ENCODE measurements around the gene GRAMD1A.

Gene GRAMD1A

GRCh38 chr19:35066691-35067563 is 66.8 kb downstream of the GRAMD1A start:
- Histone ChIP-seq H3K4me3 (ENCODE audit: low read length) (no peak overlapping the region), H3K27me3 (ENCODE audit: control insufficient read depth, insufficient read depth, low read length) (peaks cover 11% of the 10 kb centered on the region), H3K9ac (ENCODE audit: low read length) (no peak overlapping the region), H3K27ac (ENCODE audit: low read length) (no peak overlapping the region), H3K4me1 (ENCODE audit: control insufficient read depth, low read depth, low read length) (peaks cover 18% of the 10 kb centered on the region), H3K9me3 (ENCODE audit: control insufficient read depth, low read depth, low read length) (no peaks in the 10 kb centered on the region), H3K36me3 (ENCODE audit: control insufficient read depth, low read depth, low read length) (no peaks in the 10 kb centered on the region)

DNA sequence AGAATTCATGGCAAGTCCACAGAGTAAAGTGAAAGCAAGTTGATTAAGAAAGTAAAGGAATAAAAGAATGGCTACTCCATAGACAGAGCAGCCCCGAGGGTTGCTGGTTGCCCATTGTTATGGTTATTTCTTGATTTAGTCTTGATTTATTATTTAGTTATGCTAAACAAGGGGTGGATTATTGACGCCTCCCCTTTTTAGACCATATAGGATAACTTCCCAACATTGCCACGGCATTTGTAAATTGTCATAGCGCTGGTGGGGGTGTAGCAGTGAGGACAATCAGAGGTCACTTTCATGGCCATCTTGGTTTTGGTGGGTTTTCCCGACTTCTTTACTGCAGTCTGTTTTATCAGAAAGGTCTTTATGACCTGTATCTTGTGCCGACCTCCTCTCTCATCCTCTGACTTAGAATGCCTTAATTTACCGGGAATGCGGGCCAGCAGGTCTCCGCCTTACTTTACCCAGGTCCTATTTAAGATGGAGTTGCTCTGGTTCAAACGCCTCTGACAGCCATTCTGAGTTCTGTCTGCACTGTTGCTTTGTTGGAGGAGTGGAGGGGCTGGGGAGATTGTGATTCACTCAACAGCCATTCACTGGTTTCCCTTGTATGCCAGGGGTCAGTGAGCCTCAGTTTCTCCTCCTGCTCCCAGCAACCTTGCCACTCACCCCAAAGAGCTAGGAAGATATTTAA is 69.0 kb downstream of the GRAMD1A start:
- H3K9me3 ChIP-seq (ENCODE audit: control insufficient read depth, low read depth, low read length) = no peaks in the 10 kb centered on the region
- H3K27me3 ChIP-seq (ENCODE audit: control insufficient read depth, insufficient read depth, low read length) = no peaks in the 10 kb centered on the region
- H3K27ac ChIP-seq (ENCODE audit: low read length) = peak overlapping the region; percentile 85
- H3K36me3 ChIP-seq (ENCODE audit: control insufficient read depth, low read depth, low read length) = no peaks in the 10 kb centered on the region
- peak overlapping the region; percentile 62 for H3K9ac ChIP-seq (ENCODE audit: low read length)
- H3K4me3 ChIP-seq (ENCODE audit: low read length) = peak overlapping the region; percentile 41
- H3K4me1 ChIP-seq (ENCODE audit: control insufficient read depth, low read depth, low read length) = peaks cover 18% of the 10 kb centered on the region

DNA sequence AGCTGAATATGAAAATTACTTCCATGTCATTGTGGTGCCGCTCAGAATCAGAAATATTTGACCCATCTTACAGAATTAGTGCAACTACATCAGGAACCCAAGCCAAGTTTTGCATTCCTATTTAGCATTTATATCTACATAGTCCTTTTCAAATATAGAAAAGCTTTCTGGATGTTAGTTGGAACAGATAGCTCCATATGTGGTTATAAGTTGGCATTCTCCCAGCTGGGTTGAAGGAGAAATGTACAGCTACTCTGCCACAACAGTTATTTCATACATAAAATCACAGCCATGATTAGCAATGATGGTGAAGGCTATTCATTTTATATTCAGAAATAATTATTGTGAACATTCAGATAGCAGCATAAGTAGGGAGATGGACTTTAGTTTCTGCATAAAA is 69.6 kb downstream of the GRAMD1A start:
- no peak overlapping the region for H3K9ac ChIP-seq (ENCODE audit: low read length)
- no peaks in the 10 kb centered on the region for H3K9me3 ChIP-seq (ENCODE audit: control insufficient read depth, low read depth, low read length)
- no peaks in the 10 kb centered on the region for H3K27me3 ChIP-seq (ENCODE audit: control insufficient read depth, insufficient read depth, low read length)
- H3K4me3 ChIP-seq (ENCODE audit: low read length) = no peak overlapping the region
- H3K4me1 ChIP-seq (ENCODE audit: control insufficient read depth, low read depth, low read length) = peaks cover 18% of the 10 kb centered on the region
- H3K27ac ChIP-seq (ENCODE audit: low read length) = no peak overlapping the region
- H3K36me3 ChIP-seq (ENCODE audit: control insufficient read depth, low read depth, low read length) = no peaks in the 10 kb centered on the region

DNA sequence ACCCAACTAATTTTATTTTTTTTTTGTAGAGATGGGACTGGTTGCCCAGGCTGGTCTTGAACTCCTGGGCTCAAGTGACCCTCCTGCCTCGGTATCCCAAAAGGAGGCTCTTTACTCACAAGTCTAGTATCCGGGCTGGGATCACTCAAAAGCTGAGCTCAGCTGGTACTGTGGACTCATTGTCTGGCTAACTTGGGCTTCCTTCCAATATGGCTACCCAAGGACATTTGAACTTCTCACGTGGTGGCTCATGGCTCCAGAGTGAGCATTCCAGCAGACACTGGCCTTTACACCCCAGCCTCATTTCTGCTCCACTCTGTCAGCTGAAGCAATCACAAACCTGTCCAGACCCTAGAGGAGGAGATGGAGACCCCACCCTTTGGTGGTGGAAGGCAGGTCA is 70.3 kb downstream of the GRAMD1A start:
- Histone ChIP-seq H3K4me1 (ENCODE audit: control insufficient read depth, low read depth, low read length) (peaks cover 18% of the 10 kb centered on the region), H3K36me3 (ENCODE audit: control insufficient read depth, low read depth, low read length) (no peaks in the 10 kb centered on the region), H3K27me3 (ENCODE audit: control insufficient read depth, insufficient read depth, low read length) (no peaks in the 10 kb centered on the region), H3K27ac (ENCODE audit: low read length) (no peak overlapping the region), H3K4me3 (ENCODE audit: low read length) (no peak overlapping the region), H3K9ac (ENCODE audit: low read length) (no peak overlapping the region), H3K9me3 (ENCODE audit: control insufficient read depth, low read depth, low read length) (no peaks in the 10 kb centered on the region)

- Histone ChIP-seq H3K4me3 (ENCODE audit: low read length) (no peak overlapping the region), H3K9ac (ENCODE audit: low read length) (no peak overlapping the region), H3K4me1 (ENCODE audit: control insufficient read depth, low read depth, low read length) (peaks cover 12% of the 10 kb centered on the region), H3K27me3 (ENCODE audit: control insufficient read depth, insufficient read depth, low read length) (no peaks in the 10 kb centered on the region), H3K9me3 (ENCODE audit: control insufficient read depth, low read depth, low read length) (no peaks in the 10 kb centered on the region), H3K27ac (ENCODE audit: low read length) (no peak overlapping the region), H3K36me3 (ENCODE audit: control insufficient read depth, low read depth, low read length) (no peaks in the 10 kb centered on the region)
Observed at GRCh38 chr19:35073516-35073915, 73.4 kb downstream of the GRAMD1A start.

- Histone ChIP-seq H3K27ac (ENCODE audit: low read length) (no peak overlapping the region), H3K9ac (ENCODE audit: low read length) (no peak overlapping the region), H3K4me3 (ENCODE audit: low read length) (no peak overlapping the region), H3K9me3 (ENCODE audit: control insufficient read depth, low read depth, low read length) (no peaks in the 10 kb centered on the region), H3K36me3 (ENCODE audit: control insufficient read depth, low read depth, low read length) (no peaks in the 10 kb centered on the region), H3K4me1 (ENCODE audit: control insufficient read depth, low read depth, low read length) (peaks cover 8% of the 10 kb centered on the region), H3K27me3 (ENCODE audit: control insufficient read depth, insufficient read depth, low read length) (no peaks in the 10 kb centered on the region)
Observed at GRCh38 chr19:35073941-35074340, 73.8 kb downstream of the GRAMD1A start.

DNA sequence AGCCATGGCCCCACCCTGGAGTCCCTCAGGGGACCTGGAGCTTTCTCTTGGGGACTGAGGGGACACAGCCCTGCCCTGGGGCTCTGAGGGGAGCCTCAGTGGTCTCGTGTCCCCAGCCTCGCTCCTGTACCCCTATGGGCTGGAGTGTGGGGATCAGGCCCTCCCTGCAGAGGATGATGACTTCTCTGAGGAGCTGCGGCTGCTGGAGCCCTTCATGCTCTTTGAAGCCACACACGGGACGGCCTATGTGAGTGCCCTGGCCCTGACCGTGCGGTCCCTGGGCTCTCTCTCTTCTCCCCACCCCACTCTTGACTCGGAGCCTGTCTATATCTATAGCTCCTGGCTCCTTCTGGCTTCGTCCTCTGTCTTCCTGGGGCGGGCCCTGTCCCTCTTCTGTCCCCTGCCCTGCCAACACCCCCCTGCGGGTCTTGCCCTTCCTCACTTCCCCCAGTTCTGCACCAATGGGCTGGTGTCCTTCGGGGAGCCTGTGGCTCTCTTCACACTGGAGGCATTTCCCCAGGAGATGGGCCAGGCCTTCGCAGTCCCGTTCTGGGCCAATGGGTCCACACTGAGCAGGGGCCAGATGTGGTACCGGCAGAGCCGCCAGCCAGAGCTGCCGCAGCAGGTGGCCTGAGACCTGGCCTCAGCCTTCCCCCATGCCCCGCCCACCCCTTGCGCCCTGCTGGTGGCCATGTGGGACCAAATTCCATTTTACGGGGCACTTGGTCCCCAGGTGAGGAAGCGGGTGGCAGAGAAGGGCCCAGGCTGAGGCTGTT is 74.5 kb downstream of the GRAMD1A start:
- Histone ChIP-seq H3K36me3 (ENCODE audit: control insufficient read depth, low read depth, low read length) (no peaks in the 10 kb centered on the region), H3K4me3 (ENCODE audit: low read length) (no peak overlapping the region)

DNA sequence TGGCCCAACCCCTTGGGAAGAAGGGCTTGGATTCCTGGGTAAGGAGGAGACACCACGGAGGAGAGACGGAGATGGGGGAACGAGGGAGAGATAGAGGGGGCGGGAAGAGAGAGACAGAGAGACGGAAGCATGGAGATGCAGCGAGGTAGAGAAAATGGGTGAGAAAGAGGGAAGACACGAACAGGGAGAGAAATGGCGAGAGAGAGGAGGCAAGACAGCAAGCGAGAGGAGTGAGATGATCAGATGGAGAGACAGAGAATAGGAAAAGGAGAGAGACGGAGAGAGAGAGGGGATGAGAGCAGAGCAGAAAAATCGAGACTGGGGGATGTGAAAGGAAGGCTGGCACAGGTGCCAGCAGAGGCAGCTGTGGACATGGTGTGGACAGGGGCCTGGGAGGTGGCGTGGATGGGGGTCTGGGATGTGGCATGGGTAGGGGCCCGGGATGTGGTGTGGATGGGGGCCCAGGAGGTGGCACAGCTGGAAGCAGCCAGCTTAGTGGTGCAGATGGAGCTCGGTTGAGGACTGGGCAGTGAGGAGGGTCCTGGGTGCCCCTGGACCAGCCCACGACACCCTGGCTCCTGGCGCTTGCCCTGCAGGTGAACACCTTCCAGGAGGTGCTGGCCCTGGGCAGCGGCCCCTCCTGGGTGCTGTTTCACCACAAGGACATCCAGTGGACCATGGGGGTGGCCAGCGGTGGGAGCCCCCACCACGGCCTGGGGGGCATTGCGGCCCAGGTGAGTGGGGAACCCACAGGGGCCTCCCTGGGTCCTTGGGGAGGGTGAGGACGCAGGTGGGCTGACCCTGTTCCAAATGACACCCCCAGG is 75.3 kb downstream of the GRAMD1A start:
- Histone ChIP-seq H3K27ac (ENCODE audit: low read length) (no peak overlapping the region), H3K27me3 (ENCODE audit: control insufficient read depth, insufficient read depth, low read length) (no peaks in the 10 kb centered on the region), H3K9ac (ENCODE audit: low read length) (no peak overlapping the region)

More for the DNA sequence above, 74.5 kb downstream of the GRAMD1A start:
- Histone ChIP-seq H3K9me3 (ENCODE audit: control insufficient read depth, low read depth, low read length) (no peaks in the 10 kb centered on the region), H3K4me1 (ENCODE audit: control insufficient read depth, low read depth, low read length) (peaks cover under 1% of the 10 kb centered on the region), H3K27ac (ENCODE audit: low read length) (no peak overlapping the region), H3K27me3 (ENCODE audit: control insufficient read depth, insufficient read depth, low read length) (no peaks in the 10 kb centered on the region), H3K9ac (ENCODE audit: low read length) (no peak overlapping the region)

DNA sequence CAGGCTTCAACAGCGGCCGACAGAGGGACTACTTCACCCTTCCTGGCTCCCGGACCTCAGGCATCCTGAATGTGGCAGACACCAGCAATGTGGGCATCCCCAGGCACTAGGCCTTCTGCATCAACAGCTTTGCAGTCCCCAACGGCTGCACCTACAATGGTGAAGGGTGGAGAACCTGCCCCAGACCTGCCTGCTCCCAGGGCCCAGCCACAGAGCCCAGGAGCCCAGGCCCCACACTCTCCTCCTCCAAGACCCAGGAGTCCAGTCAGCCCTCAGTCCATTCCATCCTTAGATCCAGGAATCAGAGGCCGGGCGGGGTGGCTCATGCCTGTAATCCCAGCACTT is 75.9 kb downstream of the GRAMD1A start:
- Histone ChIP-seq H3K9ac (ENCODE audit: low read length) (no peak overlapping the region), H3K9me3 (ENCODE audit: control insufficient read depth, low read depth, low read length) (no peaks in the 10 kb centered on the region), H3K27me3 (ENCODE audit: control insufficient read depth, insufficient read depth, low read length) (no peaks in the 10 kb centered on the region), H3K4me1 (ENCODE audit: control insufficient read depth, low read depth, low read length) (no peaks in the 10 kb centered on the region), H3K27ac (ENCODE audit: low read length) (no peak overlapping the region), H3K4me3 (ENCODE audit: low read length) (no peak overlapping the region), H3K36me3 (ENCODE audit: control insufficient read depth, low read depth, low read length) (no peaks in the 10 kb centered on the region)

More for the DNA sequence above, 75.3 kb downstream of the GRAMD1A start:
- Histone ChIP-seq H3K4me1 (ENCODE audit: control insufficient read depth, low read depth, low read length) (no peaks in the 10 kb centered on the region), H3K9me3 (ENCODE audit: control insufficient read depth, low read depth, low read length) (no peaks in the 10 kb centered on the region), H3K36me3 (ENCODE audit: control insufficient read depth, low read depth, low read length) (no peaks in the 10 kb centered on the region), H3K4me3 (ENCODE audit: low read length) (no peak overlapping the region)

All from iPS-18a (cell line).